Measurements from ENCODE around the gene IFNAR2. TPM values are rescaled to one million over a fixed set of nuclear protein-coding genes. Genes with fewer than 3 reads are reported as not detected.

Gene IFNAR2
- total and polyA plus RNA-seq, 8 donors, result 4.0 to 26.8 (median 8.0) TPM

DNA sequence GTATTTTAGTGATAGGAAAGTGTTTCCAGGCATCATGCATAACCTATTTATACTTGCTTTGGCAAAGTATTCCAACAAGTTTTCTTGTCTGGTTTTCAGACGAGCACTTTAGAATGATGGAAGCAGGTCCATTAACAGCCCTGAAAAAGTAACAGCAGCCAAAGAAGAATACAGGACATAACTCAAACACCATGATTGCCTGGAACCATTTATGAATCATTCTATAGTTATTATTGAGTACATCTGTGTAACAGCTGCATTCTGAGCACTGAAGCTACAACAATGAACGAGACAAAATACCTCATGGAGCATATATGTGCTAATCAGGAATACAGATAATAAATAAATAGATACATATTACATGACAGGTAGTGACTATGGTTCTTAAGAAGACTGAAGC lies 49.0 kb downstream of the IFNAR2 start:
- TF ChIP-seq, protein P1, sequence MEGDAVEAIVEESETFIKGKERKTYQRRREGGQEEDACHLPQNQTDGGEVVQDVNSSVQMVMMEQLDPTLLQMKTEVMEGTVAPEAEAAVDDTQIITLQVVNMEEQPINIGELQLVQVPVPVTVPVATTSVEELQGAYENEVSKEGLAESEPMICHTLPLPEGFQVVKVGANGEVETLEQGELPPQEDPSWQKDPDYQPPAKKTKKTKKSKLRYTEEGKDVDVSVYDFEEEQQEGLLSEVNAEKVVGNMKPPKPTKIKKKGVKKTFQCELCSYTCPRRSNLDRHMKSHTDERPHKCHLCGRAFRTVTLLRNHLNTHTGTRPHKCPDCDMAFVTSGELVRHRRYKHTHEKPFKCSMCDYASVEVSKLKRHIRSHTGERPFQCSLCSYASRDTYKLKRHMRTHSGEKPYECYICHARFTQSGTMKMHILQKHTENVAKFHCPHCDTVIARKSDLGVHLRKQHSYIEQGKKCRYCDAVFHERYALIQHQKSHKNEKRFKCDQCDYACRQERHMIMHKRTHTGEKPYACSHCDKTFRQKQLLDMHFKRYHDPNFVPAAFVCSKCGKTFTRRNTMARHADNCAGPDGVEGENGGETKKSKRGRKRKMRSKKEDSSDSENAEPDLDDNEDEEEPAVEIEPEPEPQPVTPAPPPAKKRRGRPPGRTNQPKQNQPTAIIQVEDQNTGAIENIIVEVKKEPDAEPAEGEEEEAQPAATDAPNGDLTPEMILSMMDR (IDR thresholded peaks at IDR 0.05), result no peak
- H3K9me3 ChIP-seq, result no peaks in the 10 kb centered on the region
- 97% methylated on average over 2 of the region's 2 CpGs for WGBS, 2 donors
- no peaks in the 10 kb centered on the region for H3K27me3 ChIP-seq
- intact Hi-C loops (cut with DNase I), result no loop called here
- H3K4me3 ChIP-seq, result no peak overlapping the region
- H3K4me1 ChIP-seq, result no peaks in the 10 kb centered on the region
- FAIRE-seq, result no peak
- no peak for DNase-seq
- ATAC-seq, result no peak
- no peak overlapping the region for H3K27ac ChIP-seq
- H3K36me3 ChIP-seq, result peaks cover 0 to 32% (median 2%) of the 10 kb centered on the region in 3 donors

DNA sequence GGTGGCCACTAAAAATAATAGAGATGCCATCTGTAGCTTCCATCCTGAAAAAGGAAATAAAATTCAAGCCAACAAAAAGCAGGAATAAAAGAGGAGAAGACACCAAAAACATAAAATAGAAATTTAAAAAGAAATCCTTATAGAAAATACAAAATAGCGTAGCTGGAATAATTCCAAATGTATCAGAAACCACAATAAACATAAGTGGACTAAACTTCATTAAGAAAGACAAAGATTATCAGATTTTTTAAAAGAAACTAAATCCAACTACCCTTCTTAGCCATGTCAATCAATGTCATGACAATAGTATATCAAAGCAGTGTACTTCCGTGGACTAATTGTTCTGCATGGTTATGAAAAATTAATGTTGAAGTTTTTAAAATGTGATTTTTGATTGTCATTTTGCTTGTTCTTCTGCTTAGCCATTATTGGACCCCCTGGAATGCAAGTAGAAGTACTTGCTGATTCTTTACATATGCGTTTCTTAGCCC lies 49.6 kb downstream of the IFNAR2 start:
- intact Hi-C loops (cut with DNase I), result no loop called here
- Histone ChIP-seq H3K27me3 (no peaks in the 10 kb centered on the region), H3K36me3 (peaks cover 0 to 36% (median 4%) of the 10 kb centered on the region in 3 donors), H3K9me3 (no peaks in the 10 kb centered on the region), H3K4me3 (no peak overlapping the region), H3K4me1 (no peaks in the 10 kb centered on the region), H3K27ac (no peak overlapping the region)
- ATAC-seq (no peak), DNase-seq (no peak), FAIRE-seq (no peak)
- 98 to 99% methylated on average over 3 of the region's 3 CpGs for WGBS, 2 donors
- TF ChIP-seq, protein P1 (IDR thresholded peaks at IDR 0.05), result no peak

Other genes starting within 250 kb of the IFNAR2 start
- gene OLIG2, start 204.0 kb upstream of the IFNAR2 start, total RNA-seq, result under 1 TPM in 1 of 6 donors, not detected in 5; 0.06 TPM
- gene OLIG2, start 204.0 kb upstream of the IFNAR2 start, polyA plus RNA-seq, result not detected
- gene OLIG1, start 159.8 kb upstream of the IFNAR2 start, total RNA-seq, result under 1 TPM in 4 of 6 donors, not detected in 2; 0.14 to 0.51 (median 0.22) TPM
- under 1 TPM in 1 of 2 donors, not detected in 1; 0.09 TPM for gene OLIG1, start 159.8 kb upstream of the IFNAR2 start, polyA plus RNA-seq
- gene IL10RB, start 36.4 kb downstream of the IFNAR2 start, total RNA-seq, result 10 to 100 TPM; 11.9 to 25.1 (median 14.8) TPM
- 10 to 100 TPM; 12.2 to 14.8 TPM for gene IL10RB, start 36.4 kb downstream of the IFNAR2 start, polyA plus RNA-seq
- 10 to 100 TPM; 21.4 to 48.5 (median 27.6) TPM for gene IFNAR1, start 95.0 kb downstream of the IFNAR2 start, total RNA-seq
- 1 to 10 TPM; 7.5 to 9.6 TPM for gene IFNAR1, start 95.0 kb downstream of the IFNAR2 start, polyA plus RNA-seq
- gene IFNGR2, start 173.5 kb downstream of the IFNAR2 start, total RNA-seq, result 10 to 100 TPM; 10.1 to 56.5 (median 15.2) TPM
- 10 to 100 TPM; 23.6 to 31.4 TPM for gene IFNGR2, start 173.5 kb downstream of the IFNAR2 start, polyA plus RNA-seq

Data from pancreas (tissue), 10 donors.